NCI-H1105 (cell line): ENCODE results near the gene LACTBL1.
"Not testable (repeated sequence)": the region's sequence is repeated elsewhere in the genome, so short reads cannot be mapped to it uniquely, and the experiment has no call there.

Experiments used
- DNase-seq: peaks from one replicate; lab custom pipeline; 2025; lab: John Stamatoyannopoulos, UW

LACTBL1 gene, protein sequence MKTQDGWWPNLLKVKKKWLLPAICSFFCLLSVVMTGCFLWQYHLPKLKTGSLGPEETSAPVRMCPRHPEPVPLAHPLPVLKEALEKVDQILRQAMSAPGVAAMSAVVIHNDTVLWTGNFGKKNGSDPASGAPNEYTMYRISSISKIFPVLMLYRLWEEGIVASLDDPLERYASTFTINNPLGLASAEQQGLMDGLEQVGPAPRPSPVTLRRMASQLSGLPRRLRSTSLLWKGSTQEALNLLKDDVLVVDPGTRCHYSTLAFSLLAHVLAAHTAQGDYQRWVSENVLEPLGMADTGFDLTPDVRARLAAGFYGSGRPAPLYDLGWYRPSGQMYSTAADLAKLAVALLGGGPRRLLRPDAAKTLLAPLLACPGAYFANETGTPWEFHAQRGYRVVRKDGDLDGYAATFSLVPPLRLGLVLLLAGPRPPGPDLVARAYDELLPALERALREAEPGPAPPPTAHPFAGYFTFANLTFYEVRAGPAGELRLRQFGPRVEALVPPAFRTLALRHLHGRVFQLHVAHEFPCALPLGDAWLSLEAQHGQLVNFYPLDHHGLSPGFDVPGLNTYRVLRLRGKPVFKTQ

GRCh38 chr1:22972760-22973159, at the start of gene LACTBL1:
Gene LACTBL1 (minus strand): TSS chr1:22972866. CDS start chr1:22972316, 550 bp downstream.
- no peak for DNase-seq

DNA sequence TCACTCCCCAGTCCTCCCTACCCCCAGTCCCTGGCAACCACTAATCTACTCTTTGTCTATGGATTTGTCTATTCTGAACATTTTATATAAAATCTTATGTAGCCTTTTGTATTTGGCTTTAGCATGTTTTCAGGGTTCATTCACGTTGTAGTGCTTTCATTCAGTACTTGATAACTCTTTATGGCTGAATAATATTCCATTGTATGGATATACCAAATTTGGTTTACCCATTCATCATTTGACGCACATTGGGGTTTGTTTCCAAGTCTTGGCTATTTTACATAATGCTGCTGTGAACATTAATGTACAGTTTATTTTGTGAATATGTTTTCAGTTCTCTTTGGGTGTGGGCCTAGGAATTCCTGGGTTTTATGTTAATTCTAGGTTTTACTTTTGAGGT, 49.2 kb upstream of the LACTBL1 start:
- DNase-seq = no peak

GRCh38 chr1:23020706-23021405, 48.2 kb upstream of the LACTBL1 start:
- DNase-seq = no peak

DNA sequence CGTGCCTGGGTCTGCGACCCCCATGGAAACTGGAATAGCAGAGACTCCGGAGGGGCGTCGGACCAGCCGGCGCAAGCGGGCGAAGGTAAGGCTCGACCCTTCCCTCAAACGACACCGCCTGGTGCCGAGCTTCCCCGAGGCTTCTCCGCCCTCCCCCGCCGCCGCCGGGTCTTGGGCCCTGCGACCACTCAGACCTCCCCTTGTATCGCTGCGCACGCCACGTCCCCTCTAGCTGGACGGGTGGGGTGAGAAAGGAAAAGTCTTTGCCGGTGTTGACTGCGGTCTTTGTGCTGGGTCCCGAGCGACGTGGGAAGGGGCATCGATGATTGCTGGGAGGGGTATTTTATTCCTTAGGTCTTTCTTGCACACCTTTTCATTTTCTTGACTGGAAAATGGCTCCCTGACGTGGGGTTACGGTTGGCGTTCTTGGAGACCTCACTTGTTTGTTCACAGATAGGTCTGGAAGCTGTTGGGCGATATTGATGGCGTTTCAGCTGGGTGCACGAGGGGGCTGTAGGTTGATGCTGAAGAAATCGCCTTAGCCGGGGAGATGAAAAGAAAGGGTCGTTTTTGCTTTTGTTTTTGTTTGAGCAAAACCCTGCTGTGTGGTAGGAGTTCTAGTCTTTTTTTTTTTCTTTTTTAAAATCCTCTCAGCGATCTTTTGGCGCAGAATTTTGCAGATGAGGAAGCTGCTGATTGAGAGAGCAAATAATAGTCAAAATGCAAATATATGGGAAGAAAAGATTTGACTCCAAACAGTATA, 47.4 kb upstream of the LACTBL1 start:
- peak; percentile 46 for DNase-seq

- peak; percentile 98 for DNase-seq
These were observed 46.6 kb upstream of the LACTBL1 start, which contains the start of gene KDM1A for GRCh38 chr1:23019094-23019862. Gene KDM1A (plus strand): TSS chr1:23019468. CDS start chr1:23019597, 129 bp downstream.

- no peak for DNase-seq
These were observed 46.0 kb upstream of the LACTBL1 start for GRCh38 chr1:23018661-23019093.

- DNase-seq = peak; percentile 93
These were observed 41.0 kb upstream of the LACTBL1 start for GRCh38 chr1:23013657-23014056.

DNA sequence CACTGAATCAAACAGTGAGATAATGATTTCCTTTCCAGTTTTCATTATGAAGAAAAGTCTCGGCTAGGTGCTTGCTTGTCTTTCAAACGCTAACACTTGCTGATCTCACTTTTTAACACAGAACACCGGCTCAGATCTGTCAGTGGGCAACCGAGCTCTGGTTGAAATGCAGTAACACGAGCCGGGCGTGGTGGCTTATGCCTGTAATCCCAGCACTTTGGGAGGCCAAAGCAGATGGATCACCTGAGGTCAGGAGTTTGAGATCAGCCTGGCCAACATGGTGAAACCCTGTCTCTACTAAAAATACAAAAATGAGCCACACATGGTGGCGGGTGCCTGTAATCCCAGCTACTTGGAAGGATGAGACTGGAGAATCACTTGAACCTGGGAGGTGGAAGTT, 37.4 kb upstream of the LACTBL1 start:
- not testable (repeated sequence) for DNase-seq

DNA sequence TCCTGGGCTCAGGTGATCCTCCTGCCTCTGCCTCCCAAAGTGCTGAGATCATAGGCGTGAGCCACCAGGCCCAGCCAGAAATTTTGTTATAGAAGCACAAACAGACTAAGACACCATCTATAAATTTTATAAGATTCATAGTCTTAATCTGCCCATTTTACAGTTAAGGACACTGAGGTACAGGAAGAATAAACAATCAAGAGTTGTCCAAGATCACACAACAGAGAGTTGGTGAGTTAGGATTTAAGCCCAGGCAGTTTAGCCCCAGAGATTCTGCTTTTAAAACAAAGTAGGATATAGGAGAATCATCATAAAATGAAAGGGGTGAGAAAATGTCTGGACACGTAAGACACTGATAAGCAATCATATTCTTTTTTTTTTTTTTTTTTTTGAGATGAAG, 36.2 kb upstream of the LACTBL1 start:
- DNase-seq = no peak

DNA sequence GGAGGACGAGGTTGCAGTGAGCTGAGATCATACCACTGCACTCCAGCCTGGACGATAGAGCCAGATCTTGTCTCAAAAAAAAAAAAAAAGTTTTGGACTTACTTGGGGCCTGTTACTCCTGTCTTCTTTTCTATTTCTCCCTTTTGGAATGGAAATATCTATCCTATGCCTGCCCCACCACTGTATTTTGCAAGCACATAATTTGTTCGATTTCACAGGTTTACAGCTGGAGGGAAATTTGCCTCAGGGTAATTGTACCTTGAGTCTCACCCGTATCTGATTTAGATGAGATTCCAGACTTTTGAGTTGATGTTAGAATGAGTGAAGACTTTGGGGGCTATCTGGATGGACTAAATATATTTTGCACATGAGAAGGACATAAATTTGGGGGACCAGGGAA, 34.4 kb upstream of the LACTBL1 start:
- no peak for DNase-seq

DNA sequence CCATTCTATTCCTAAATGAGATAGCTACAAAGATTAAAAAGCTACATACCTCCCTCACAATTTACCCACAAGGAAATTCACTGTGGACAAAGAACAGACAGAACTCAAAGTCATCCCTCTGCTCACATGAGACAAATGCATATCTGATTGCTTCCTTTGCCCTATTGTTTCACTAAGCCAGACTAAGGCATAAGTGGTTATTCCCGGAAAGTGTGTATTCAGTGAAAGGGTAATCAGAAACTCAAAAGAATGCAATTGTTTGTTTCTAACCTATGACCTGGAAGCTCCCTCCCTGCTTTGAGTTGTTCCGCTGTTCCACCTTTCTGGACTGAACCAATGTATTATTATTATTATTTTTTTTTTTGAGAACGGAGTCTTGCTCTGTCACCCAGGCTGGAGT, 32.1 kb upstream of the LACTBL1 start:
- not testable (repeated sequence) for DNase-seq

DNA sequence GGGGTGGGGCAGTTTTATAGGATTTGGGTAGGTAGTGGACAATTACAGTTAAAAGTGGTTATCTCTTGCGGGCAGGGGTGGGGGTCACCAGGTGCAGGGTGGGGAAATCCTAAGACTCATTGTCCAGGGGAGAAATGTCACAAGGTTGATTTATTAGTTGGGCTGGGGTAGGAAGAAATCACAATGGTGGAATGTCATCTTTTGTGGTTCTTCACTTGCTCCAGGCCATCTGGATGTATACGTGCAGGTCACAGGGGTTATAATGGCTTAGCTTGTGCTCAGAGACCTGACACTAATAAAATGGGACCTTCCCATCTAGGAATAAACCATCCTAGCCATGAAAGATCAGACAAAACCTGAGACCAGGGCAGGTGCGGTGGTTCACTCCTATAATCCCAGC, 31.4 kb upstream of the LACTBL1 start:
- DNase-seq = no peak

- DNase-seq = not testable (repeated sequence)
These were observed 29.6 kb upstream of the LACTBL1 start for GRCh38 chr1:23002218-23002617.

DNA sequence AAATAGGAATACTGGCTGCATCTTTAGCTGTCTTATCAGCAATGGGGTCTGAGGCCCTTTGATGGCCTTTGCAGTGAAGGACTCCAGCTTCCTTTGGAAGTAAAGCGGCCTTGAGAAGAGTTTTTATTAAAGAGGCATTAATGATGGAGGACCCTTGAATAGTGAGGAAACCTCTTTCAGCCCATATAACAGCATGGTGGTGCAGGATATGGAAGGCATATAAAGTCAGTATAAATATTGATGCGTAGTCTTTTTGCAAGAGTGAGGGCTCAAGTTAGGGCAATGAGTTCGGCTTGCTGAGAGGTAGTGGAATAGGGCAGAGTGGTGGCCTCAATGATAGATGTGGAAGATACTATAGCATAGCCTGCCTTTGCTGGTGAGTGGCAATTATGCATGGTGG, 27.5 kb upstream of the LACTBL1 start:
- DNase-seq = not testable (repeated sequence)

DNA sequence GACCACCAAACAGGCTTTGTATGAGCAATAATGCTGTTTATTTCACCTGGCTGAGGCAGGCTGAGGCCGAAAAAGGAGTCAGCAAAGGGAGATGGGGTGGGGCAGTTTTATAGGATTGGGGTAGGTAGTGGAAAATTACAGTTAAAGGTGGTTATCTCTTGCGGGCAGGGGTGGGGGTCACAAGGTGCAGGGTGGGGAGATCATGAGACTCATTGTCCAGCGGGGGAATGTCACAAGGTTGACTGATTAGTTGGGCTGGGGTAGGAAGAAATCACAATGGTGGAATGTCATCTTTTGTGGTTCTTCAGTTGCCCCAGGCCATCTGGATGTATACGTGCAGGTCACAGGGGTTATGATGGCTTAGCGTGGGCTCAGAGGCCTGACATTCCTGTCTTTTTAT, 24.9 kb upstream of the LACTBL1 start:
- DNase-seq = not testable (repeated sequence)

GRCh38 chr1:22995774-22996173, 23.1 kb upstream of the LACTBL1 start:
- DNase-seq = no peak

GRCh38 chr1:22993220-22993795, 20.6 kb upstream of the LACTBL1 start:
- not testable (repeated sequence) for DNase-seq

DNA sequence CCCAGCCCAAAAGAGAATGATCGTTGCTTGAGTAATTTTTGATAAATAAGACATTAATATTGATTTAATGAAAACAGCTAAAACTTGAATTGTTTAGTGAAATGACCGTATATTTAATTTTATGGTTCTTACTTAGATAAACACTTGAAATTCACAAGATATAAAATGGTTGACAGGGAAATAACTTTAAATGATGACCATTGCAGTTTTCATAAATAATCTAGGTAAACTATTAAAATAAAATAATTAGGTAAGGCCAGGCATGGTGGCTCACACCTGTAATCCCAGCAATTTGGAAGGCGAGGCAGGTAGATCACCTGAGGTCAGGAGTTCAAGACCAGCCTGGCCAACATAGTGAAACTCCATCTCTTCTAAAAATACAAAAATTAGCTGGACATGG, 19.7 kb upstream of the LACTBL1 start:
- not testable (repeated sequence) for DNase-seq

- no peak for DNase-seq
These were observed 11.3 kb upstream of the LACTBL1 start for GRCh38 chr1:22983944-22984343.

GRCh38 chr1:22980471-22980790, 7.8 kb upstream of the LACTBL1 start:
- DNase-seq = not testable (repeated sequence)

- DNase-seq = no peak
These were observed 5.6 kb upstream of the LACTBL1 start for GRCh38 chr1:22978299-22978698.
